Astrocyte of the spinal cord (primary cell): ENCODE measurements around the gene TTC7B.

ENCODE experiments used
- DNase-seq: peaks from one replicate; pipeline ENCODE4 v3.0.0; 2011; ENCODE audit warnings: low read depth, low spot score
- H3K4me3 ChIP-seq: 2 replicates; pipeline ENCODE4 v1.5.1; 2011; ENCODE audit warnings: low read depth, mild to moderate bottlenecking, low read length, moderate library complexity
- in situ Hi-C: cut with HindIII; loops from 2 replicates; pipeline ENCODE4 v1.10.0; 2017; ENCODE audit warnings: low sequenced_read_pairs
- TF ChIP-seq, protein P1 (sequence below): IDR thresholded peaks from 2 replicates; pipeline ENCODE4 v1.5.1; 2012; ENCODE audit warnings: low read depth, mild to moderate bottlenecking, low read length, inconsistent platforms

TTC7B gene

DNA sequence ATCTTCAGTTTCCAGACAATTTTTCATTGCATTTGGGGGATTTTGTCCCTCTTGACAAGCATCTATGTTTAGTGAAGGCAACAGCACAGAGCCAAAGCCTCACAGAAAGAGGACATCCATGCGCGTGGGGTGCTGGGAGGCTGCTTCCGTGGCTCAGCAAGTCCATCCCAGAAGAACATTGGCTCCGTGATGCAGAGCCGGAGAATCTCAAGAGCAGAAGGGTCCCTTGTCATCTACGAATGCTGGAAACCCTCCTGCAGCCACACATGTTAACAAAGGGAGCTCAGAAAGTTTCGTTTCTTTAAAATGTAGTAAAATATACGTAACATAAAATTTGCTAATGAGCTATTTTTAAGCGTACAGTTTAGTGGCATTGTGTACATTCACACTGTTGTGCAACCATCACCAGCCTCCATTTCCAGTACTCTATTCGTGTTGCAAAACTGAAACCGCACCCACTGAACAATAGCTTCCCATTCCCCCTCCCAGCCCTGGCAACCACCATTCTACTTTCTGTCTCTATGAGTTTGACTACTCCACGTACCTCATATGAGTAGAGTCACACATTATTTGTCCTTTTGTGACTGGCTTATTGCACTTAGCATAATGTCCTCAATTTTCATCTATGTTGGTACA lies 185.9 kb downstream of the TTC7B start:
- in situ Hi-C loops = no loop called here
- no peak for DNase-seq
- H3K4me3 ChIP-seq = no peak overlapping the region
- TF ChIP-seq, protein P1, sequence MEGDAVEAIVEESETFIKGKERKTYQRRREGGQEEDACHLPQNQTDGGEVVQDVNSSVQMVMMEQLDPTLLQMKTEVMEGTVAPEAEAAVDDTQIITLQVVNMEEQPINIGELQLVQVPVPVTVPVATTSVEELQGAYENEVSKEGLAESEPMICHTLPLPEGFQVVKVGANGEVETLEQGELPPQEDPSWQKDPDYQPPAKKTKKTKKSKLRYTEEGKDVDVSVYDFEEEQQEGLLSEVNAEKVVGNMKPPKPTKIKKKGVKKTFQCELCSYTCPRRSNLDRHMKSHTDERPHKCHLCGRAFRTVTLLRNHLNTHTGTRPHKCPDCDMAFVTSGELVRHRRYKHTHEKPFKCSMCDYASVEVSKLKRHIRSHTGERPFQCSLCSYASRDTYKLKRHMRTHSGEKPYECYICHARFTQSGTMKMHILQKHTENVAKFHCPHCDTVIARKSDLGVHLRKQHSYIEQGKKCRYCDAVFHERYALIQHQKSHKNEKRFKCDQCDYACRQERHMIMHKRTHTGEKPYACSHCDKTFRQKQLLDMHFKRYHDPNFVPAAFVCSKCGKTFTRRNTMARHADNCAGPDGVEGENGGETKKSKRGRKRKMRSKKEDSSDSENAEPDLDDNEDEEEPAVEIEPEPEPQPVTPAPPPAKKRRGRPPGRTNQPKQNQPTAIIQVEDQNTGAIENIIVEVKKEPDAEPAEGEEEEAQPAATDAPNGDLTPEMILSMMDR = no peak

- H3K4me3 ChIP-seq = no peak overlapping the region
- TF ChIP-seq, protein P1 = no peak
- in situ Hi-C loops = no loop called here
- DNase-seq = no peak
These were observed 186.8 kb downstream of the TTC7B start for GRCh38 chr14:90629471-90629870.

DNA sequence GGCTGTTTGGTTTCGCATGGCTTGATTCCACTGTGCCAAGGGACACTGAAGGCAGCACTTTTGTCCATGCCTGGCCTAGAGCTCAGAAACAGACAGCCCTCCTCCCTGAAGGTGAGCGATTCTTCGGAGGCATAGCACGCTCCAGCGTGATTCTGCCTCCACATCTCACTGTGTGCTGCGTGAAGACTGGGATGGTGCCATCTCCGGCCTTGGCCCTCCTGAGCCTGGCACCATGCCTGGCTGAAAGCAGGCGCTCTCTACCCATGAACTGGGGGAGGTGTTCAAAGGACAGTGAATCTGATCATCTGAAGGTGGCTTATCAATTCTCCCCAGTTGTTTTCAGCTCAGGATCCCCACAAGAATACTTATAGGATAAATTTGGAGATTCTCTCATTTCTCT lies 187.4 kb downstream of the TTC7B start:
- H3K4me3 ChIP-seq = no peak overlapping the region
- TF ChIP-seq, protein P1 = no peak
- DNase-seq = no peak
- in situ Hi-C loops = no loop called here

DNA sequence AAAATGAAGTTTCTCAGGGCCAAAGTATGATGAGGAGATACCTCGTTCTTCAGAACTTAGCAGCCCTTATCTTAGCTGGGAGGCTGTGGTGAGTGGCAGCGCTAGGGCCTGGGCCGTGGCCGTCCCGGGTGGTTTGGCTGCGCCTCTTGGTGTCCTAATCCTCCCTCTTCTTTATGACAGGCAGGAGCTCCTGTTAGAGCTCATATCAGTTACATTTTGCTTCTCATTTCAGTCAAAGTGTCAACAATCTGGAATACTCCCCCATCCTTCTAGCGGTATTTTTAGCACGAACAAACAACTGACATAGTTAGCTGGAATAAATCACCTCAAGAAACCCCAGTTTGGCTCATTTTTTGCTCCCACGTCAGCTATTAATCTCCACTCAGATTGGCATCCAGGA lies 188.8 kb downstream of the TTC7B start:
- no peak overlapping the region for H3K4me3 ChIP-seq
- in situ Hi-C loops = no loop called here
- DNase-seq = no peak
- TF ChIP-seq, protein P1 = no peak

DNA sequence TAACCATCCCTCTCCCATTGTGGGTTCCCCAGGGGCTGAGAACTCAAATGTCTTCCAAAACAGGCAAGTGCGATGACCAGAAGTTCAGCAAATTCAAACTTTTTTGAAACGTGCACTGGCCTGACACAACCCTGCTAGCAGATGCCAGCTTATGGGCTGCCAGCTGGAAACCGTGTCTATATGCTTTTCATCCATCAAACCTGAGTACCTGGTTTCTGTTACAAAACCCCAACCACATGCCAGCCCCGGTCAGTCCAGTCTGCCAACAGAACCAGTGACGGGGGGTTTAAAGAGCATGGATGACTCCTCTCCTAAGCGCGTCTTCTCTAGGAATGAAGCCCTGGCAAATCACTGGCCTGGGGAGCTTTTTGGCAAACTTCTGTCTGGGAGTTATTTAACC lies 189.7 kb downstream of the TTC7B start:
- DNase-seq = no peak
- in situ Hi-C loops = no loop called here
- no peak overlapping the region for H3K4me3 ChIP-seq
- TF ChIP-seq, protein P1 = no peak

DNA sequence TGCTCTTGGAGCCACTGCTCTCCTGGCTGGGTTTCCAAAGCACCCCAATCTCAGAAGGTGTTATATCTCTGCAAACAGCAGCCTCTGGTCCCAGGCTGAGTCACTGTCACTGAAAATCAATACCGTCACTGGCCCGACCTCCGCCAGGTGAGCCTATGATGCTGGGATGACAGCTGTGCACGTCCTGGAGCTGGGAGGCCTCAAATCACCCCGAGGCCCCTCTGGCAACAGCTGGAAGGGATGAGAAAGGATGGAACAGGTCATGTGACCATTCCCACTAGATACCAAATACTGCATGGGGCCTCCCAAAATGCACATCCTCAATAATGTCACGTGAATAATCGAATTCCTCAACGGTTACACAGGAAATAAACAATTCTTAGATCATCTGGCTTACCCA lies 190.8 kb downstream of the TTC7B start:
- no peak for DNase-seq
- in situ Hi-C loops = no loop called here
- TF ChIP-seq, protein P1 = no peak
- H3K4me3 ChIP-seq = no peak overlapping the region
